H1 (cell line): ENCODE results near the gene MLC1. TPM values are rescaled to one million over a fixed set of nuclear protein-coding genes. Genes with fewer than 3 reads are reported as not detected.
A peak's percentile ranks its signal among the peaks of the same experiment; 100 is the strongest.

ENCODE experiments used
- CTCF ChIA-PET: fragments of 300-600 bp; sonication (Branson Sonifier 250); formaldehyde crosslinking; loops from one replicate; lab custom pipeline; 2021; ENCODE audit not compliant: partially characterized antibody; lab: Charles Lee
- POLR2A ChIA-PET: fragments of 300-600 bp; sonication (Branson Sonifier 250); formaldehyde crosslinking; loops from one replicate; lab custom pipeline; 2021; ENCODE audit warnings: inconsistent platforms; ENCODE audit not compliant: partially characterized antibody; lab: Charles Lee
- DNase-seq, 2 experiments: peaks; one replicate each; pipeline versions ENCODE4 v3.0.0 to v3.0.0-alpha.2; 2010 to 2022; ENCODE audit warnings: low spot score in 2 of 2, low read depth in 1 of 2, mixed read lengths in 1 of 2
- FAIRE-seq: peaks from 2 replicates; lab custom pipeline; 2011; peaks lifted over from hg19 to GRCh38; lab: Jason Lieb, UNC
- H2AFZ ChIP-seq: 2 replicates; pipeline ENCODE4 v1.8.1; 2012; ENCODE audit warnings: low read length, inconsistent platforms
- H2AK5ac ChIP-seq: 2 replicates; pipeline ENCODE4 v1.6.1; 2013; ENCODE audit warnings: low read depth, low read length
- H2BK120ac ChIP-seq: replicated peaks from 2 replicates; pipeline ENCODE3; 2013; ENCODE audit warnings: low read depth, low read length, inconsistent platforms
- H2BK12ac ChIP-seq: 2 replicates; pipeline ENCODE4 v1.6.1; 2013; ENCODE audit warnings: low read depth, low read length
- H2BK15ac ChIP-seq: 2 replicates; pipeline ENCODE4 v1.6.1; 2013; ENCODE audit warnings: low read length
- H2BK20ac ChIP-seq: 2 replicates; pipeline ENCODE4 v1.6.1; 2013; ENCODE audit warnings: low read length
- H2BK5ac ChIP-seq: 2 replicates; pipeline ENCODE4 v1.6.1; 2013; ENCODE audit warnings: low read depth, low read length
- H3K14ac ChIP-seq: 2 replicates; pipeline ENCODE4 v1.6.1; 2013; ENCODE audit warnings: inconsistent platforms; ENCODE audit not compliant: insufficient read length
- H3K18ac ChIP-seq: 2 replicates; pipeline ENCODE4 v1.6.1; 2013; ENCODE audit warnings: low read length; ENCODE audit errors: extremely low read depth
- H3K23ac ChIP-seq: 2 replicates; pipeline ENCODE4 v1.6.1; 2013; ENCODE audit warnings: inconsistent platforms; ENCODE audit not compliant: insufficient read length
- H3K23me2 ChIP-seq: 2 replicates; pipeline ENCODE4 v1.6.1; 2013; ENCODE audit warnings: low read depth, low read length
- H3K27ac ChIP-seq: 2 replicates; pipeline ENCODE4 v1.6.1; 2011; ENCODE audit warnings: low read depth, low read length, inconsistent platforms
- H3K27me3 ChIP-seq, 4 experiments: replicated peaks in 1 of 4; 1 replicate in 1 of 4; 2 replicates in 3 of 4; pipeline versions ENCODE4 v1.6.1 to v1.8.1; 2011 to 2013; ENCODE audit warnings: low read length in 3 of 4, mild to moderate bottlenecking in 3 of 4, inconsistent platforms in 2 of 4, mixed read lengths in 2 of 4, moderate library complexity in 1 of 4; ENCODE audit not compliant: control insufficient read depth in 3 of 4, insufficient read depth in 3 of 4; ENCODE audit errors: extremely low read depth in 1 of 4
- H3K36me3 ChIP-seq, 4 experiments: 2 replicates each; pipeline versions ENCODE4 v1.6.1 to v1.8.1; 2011 to 2013; ENCODE audit warnings: mild to moderate bottlenecking in 4 of 4, low read length in 3 of 4, moderate library complexity in 2 of 4, control low read depth in 1 of 4, inconsistent platforms in 1 of 4; ENCODE audit not compliant: insufficient read depth in 4 of 4, control insufficient read depth in 2 of 4
- H3K4ac ChIP-seq: replicated peaks from 2 replicates; pipeline ENCODE3; 2013; ENCODE audit warnings: low read length, low read depth, mixed read lengths, inconsistent platforms; ENCODE audit not compliant: insufficient read length
- H3K4me1 ChIP-seq, 4 experiments: replicated peaks in 1 of 4; 1 replicate in 1 of 4; 2 replicates in 3 of 4; pipeline versions ENCODE4 v1.6.1 to v1.8.1; 2011 to 2013; ENCODE audit warnings: low read length in 3 of 4, inconsistent platforms in 2 of 4, mixed read lengths in 1 of 4; ENCODE audit not compliant: insufficient read depth in 4 of 4, control insufficient read depth in 3 of 4
- H3K4me2 ChIP-seq, 2 experiments: 2 replicates each; pipeline versions ENCODE4 v1.6.1 to v1.8.1; 2011 to 2013; ENCODE audit warnings: low read depth in 2 of 2, low read length in 2 of 2, control low read depth in 1 of 2, inconsistent platforms in 1 of 2, mild to moderate bottlenecking in 1 of 2; ENCODE audit not compliant: insufficient read depth in 1 of 2
- H3K4me3 ChIP-seq, 4 experiments: fragments of 200-600, 300-600 bp in 1 of 4; sonication (generic), shearing (Covaris generic), sonication (Bioruptor Twin) in 1 of 4; 2 replicates each; pipeline versions ENCODE4 v1.5.1 to v1.8.1; 2011 to 2016; ENCODE audit warnings: low read length in 4 of 4, low read depth in 3 of 4, control low read depth in 2 of 4, inconsistent platforms in 2 of 4, mild to moderate bottlenecking in 2 of 4, mixed read lengths in 1 of 4, moderate library complexity in 1 of 4; ENCODE audit not compliant: insufficient read depth in 2 of 4; ENCODE audit errors: extremely low read depth in 1 of 4
- H3K56ac ChIP-seq: replicated peaks from 2 replicates; pipeline ENCODE3; 2013; ENCODE audit warnings: low read depth, mild to moderate bottlenecking, mixed read lengths, low read length, inconsistent platforms; ENCODE audit not compliant: insufficient read length
- H3K79me1 ChIP-seq: 2 replicates; pipeline ENCODE4 v1.6.1; 2013; ENCODE audit warnings: low read depth, low read length, control low read depth
- H3K79me2 ChIP-seq, 2 experiments: 2 replicates each; pipeline versions ENCODE4 v1.6.1 to v1.8.1; 2012 to 2013; ENCODE audit warnings: low read length in 2 of 2, mild to moderate bottlenecking in 2 of 2, inconsistent platforms in 1 of 2; ENCODE audit not compliant: insufficient read depth in 2 of 2, control insufficient read depth in 1 of 2
- H3K9ac ChIP-seq, 4 experiments: replicated peaks in 1 of 4; 1 replicate in 1 of 4; 2 replicates in 3 of 4; pipeline versions ENCODE4 v1.6.1 to v1.8.1; 2011 to 2013; ENCODE audit warnings: low read depth in 3 of 4, low read length in 3 of 4, control low read depth in 2 of 4, mild to moderate bottlenecking in 2 of 4, moderate library complexity in 2 of 4, inconsistent platforms in 1 of 4; ENCODE audit errors: extremely low read depth in 1 of 4
- H3K9me3 ChIP-seq, 2 experiments: 2 replicates each; pipeline versions ENCODE4 v1.6.1 to v1.8.1; 2012 to 2013; ENCODE audit warnings: mild to moderate bottlenecking in 2 of 2, moderate library complexity in 2 of 2, control low read depth in 1 of 2, inconsistent platforms in 1 of 2, low read depth in 1 of 2, low read length in 1 of 2, mixed read lengths in 1 of 2; ENCODE audit not compliant: insufficient read depth in 2 of 2
- H4K20me1 ChIP-seq, 2 experiments: replicated peaks in 1 of 2; 2 replicates each; pipeline versions ENCODE3 to v1.8.1; 2011 to 2013; ENCODE audit warnings: inconsistent platforms in 2 of 2, low read length in 2 of 2, mild to moderate bottlenecking in 1 of 2; ENCODE audit not compliant: insufficient read depth in 2 of 2, control insufficient read depth in 1 of 2
- H4K5ac ChIP-seq: 2 replicates; pipeline ENCODE4 v1.6.1; 2013; ENCODE audit warnings: low read length, low read depth, mixed read lengths, inconsistent platforms; ENCODE audit not compliant: insufficient read length
- H4K8ac ChIP-seq: 2 replicates; pipeline ENCODE4 v1.8.0; 2013; ENCODE audit warnings: mild to moderate bottlenecking, moderate library complexity, low read length, inconsistent platforms; ENCODE audit not compliant: insufficient read depth; ENCODE audit errors: extremely low read depth
- H4K91ac ChIP-seq: replicated peaks from 2 replicates; pipeline ENCODE3; 2013; ENCODE audit warnings: low read length, mixed read lengths, inconsistent platforms; ENCODE audit not compliant: insufficient read length
- CHD1 ChIP-seq: IDR thresholded peaks from 2 replicates; pipeline ENCODE4 v1.6.1; 2012; ENCODE audit warnings: low read depth, low read length, improper control_type of control experiment
- GTF2F1 ChIP-seq: IDR thresholded peaks from 2 replicates; pipeline ENCODE4 v1.6.1; 2012; ENCODE audit warnings: low read depth, low read length, improper control_type of control experiment, borderline replicate concordance
- KDM4A ChIP-seq: IDR thresholded peaks from one replicate; pipeline ENCODE4 v1.7.1; 2012; ENCODE audit warnings: low read depth, mild to moderate bottlenecking, moderate library complexity, low read length, inconsistent platforms; ENCODE audit not compliant: severe bottlenecking
- RBBP5 ChIP-seq: IDR thresholded peaks from 2 replicates; pipeline ENCODE4 v1.7.1; 2012; ENCODE audit warnings: low read depth, mild to moderate bottlenecking, inconsistent platforms, low read length, moderate library complexity, borderline replicate concordance
- SIRT6 ChIP-seq: IDR thresholded peaks from one replicate; pipeline ENCODE4 v1.7.1; 2012; ENCODE audit warnings: low read length, inconsistent platforms
- SRF ChIP-seq: IDR thresholded peaks from 2 replicates; pipeline ENCODE4 v1.6.1; 2011; ENCODE audit warnings: mild to moderate bottlenecking, low read depth, low read length, moderate library complexity
- WGBS, 2 experiments: shearing (Covaris generic) in 1 of 2; methylation state at CpG; one replicate each; pipeline versions ENCODE4 v1.1.6 to v1.1.7; 2013 to 2015; ENCODE audit warnings: low lambda C conversion rate in 2 of 2, mixed read lengths in 2 of 2, inconsistent platforms in 1 of 2, low coverage in 1 of 2, missing lambda C conversion rate in 1 of 2; ENCODE audit not compliant: insufficient replicate concordance in 2 of 2, insufficient coverage in 1 of 2, insufficient read length in 1 of 2; ENCODE audit errors: extremely low coverage in 1 of 2, missing lambda C conversion rate in 1 of 2; 5-methylcytosine and 5-hydroxymethylcytosine counted together
- polyA plus RNA-seq, 7 experiments: library from polyadenylated mRNA; depleted of rRNA in 3 of 7; stranded (reverse) in 5 of 7; unstranded in 2 of 7; fragments of >200 nt in 5 of 7; fragments of 200-250 nt in 2 of 7; gene quantifications; 1 replicate in 5 of 7; 2 replicates in 1 of 7; 4 replicates in 1 of 7; pipeline versions ENCODE4 v1.2.1 to v1.2.3, GENCODE V29; 2011 to 2013; ENCODE audit warnings: missing spikeins in 2 of 7, mixed read lengths in 2 of 7
- total RNA-seq: library from RNA; stranded (reverse); fragmentation: NEBNext Ultra II Directional; extraction: Animal tissue kit (Norgen Biotek cat#: 25700); gene quantifications from 2 replicates; pipeline ENCODE4 v1.2.1, GENCODE V29; 2021
- TF ChIP-seq, protein P1 (sequence below): IDR thresholded peaks from 2 replicates; pipeline ENCODE4 v1.6.1; 2011; ENCODE audit warnings: low read depth, mild to moderate bottlenecking, low read length; ENCODE audit not compliant: insufficient read depth

MLC1 gene
- total and polyA plus RNA-seq, 2 of the 8 experiments (the other 6 are each of a cell fraction or from before 2014, with no cell fraction given): 0.20 TPM; not detected in 1

GRCh38 chr22:50012211-50013181, 72.7 kb downstream of the MLC1 start, which contains the start of gene IL17REL:
TSS of gene IL17REL (minus strand) at chr22:50012765. CDS start at chr22:50012646, 119 bp downstream.
- H2BK15ac ChIP-seq: 0 out of 2 replicates have a peak within 1 kb of the TSS, but pooled peaks have one; percentile 61
- TF ChIP-seq GTF2F1 (no peak), SRF (no peak), SIRT6 (no peak), RBBP5 (no peak), CHD1 (no peak), KDM4A (no peak)
- TF ChIP-seq, protein P1, sequence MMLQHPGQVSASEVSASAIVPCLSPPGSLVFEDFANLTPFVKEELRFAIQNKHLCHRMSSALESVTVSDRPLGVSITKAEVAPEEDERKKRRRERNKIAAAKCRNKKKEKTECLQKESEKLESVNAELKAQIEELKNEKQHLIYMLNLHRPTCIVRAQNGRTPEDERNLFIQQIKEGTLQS: no peak

More at GRCh38 chr22:50012211-50013181, 72.7 kb downstream of the MLC1 start, which contains the start of gene IL17REL:
- Histone ChIP-seq H3K18ac (no peak within 1 kb of the TSS), H3K56ac (no peak within 1 kb of the TSS), H3K14ac (no peak within 1 kb of the TSS), H2AFZ (no peak within 1 kb of the TSS), H3K23ac (no peak within 1 kb of the TSS), H3K4ac (no peak within 1 kb of the TSS), H4K8ac (peak within 1 kb of the TSS; percentile 28; the same call in 1 of the 2 replicates), H3K9me3 (no peaks in the 10 kb centered on the region), H4K91ac (no peak within 1 kb of the TSS), H2BK120ac (no peak within 1 kb of the TSS), H2BK5ac (no peak within 1 kb of the TSS), H3K23me2 (peaks cover 9% of the 10 kb centered on the region; the same call in 1 of the 2 replicates), H3K36me3 (no peaks in the 10 kb centered on the region), H3K79me2 (no peaks in the 10 kb centered on the region), H3K4me1 (peaks cover 0 to 25% (median 16%) of the 10 kb centered on the region in 4 experiments; a peak in 6 of 7 replicates), H3K4me3 (no peak within 1 kb of the TSS), H3K9ac (no peak within 1 kb of the TSS), H3K79me1 (no peaks in the 10 kb centered on the region; the same call in 1 of the 2 replicates), H4K20me1 (peaks cover 0 to 2% of the 10 kb centered on the region in 2 experiments), H3K27ac (no peak within 1 kb of the TSS), H2BK20ac (0 out of 2 replicates have a peak within 1 kb of the TSS, but pooled peaks have one; percentile 48), H2BK12ac (peak within 1 kb of the TSS; percentile 85; the same call in 1 of the 2 replicates), H3K4me2 (peak within 1 kb of the TSS; percentile 26 to 75; a peak in 3 of 4 replicates), H2AK5ac (no peak within 1 kb of the TSS), H3K27me3 (peaks cover 21 to 60% (median 45%) of the 10 kb centered on the region in 4 experiments), H4K5ac (no peak within 1 kb of the TSS)
- FAIRE-seq: no peak
- ChIA-PET CTCF (interaction anchor here (0.9 to 2.3 kb wide), 5 partner anchors 19 to 137 kb away, joined by 3 to 11 read pairs (median 5); no protein-coding TSS in a partner anchor), POLR2A (interaction anchor here (0.7 kb wide), 1 partner anchor 82 kb away, joined by 3 read pairs; no protein-coding TSS in a partner anchor)
- DNase-seq: peak in 1 of 2 experiments; percentile 54
- WGBS, 2 experiments: 75% methylated on average over 26 of the region's 29 CpGs; no CpG with 5 or more reads in 1 of the 2 experiments
